ENCODE results near the gene ERCC2. TPM values are rescaled to one million over a fixed set of nuclear protein-coding genes. Genes with fewer than 3 reads are reported as not detected.

ERCC2 gene
- total RNA-seq, 2 experiments from 2014 or later: 27.5 to 30.4 TPM

DNA sequence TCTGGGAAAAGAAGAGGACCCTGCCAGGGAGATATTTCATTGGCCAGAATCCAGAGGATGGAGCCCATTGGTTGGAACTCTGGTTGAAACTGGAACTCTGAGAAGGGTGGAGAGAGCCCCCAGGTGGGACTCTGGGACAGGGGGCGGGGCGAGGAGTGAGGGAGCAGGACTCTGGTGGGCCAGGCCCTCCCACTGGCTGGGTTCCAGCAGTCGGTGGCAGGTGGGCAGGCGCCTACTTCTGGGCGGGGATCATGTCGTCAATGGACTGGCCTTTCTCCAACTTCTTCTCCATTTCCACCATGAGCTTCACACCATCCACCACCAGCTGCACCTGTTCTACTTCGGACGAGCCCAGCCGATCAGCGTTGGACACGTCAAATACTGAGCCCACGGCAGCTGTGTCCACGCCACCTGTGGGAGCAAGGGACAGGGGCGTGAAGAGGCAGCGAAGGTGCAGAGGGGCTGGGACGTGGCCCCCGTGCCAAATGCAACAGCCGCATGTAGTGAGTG is 63.8 kb downstream of the ERCC2 start:
- CTCF ChIA-PET: no interaction called here
- H3K27ac Mint-ChIP-seq: no peak overlapping the region
- DNase-seq (no peak), ATAC-seq (no peak)
- no peaks in the 10 kb centered on the region for H3K4me1 Mint-ChIP-seq
- POLR2A ChIA-PET: no interaction called here
- no peaks in the 10 kb centered on the region for H3K27me3 Mint-ChIP-seq
- H3K36me3 Mint-ChIP-seq (ENCODE audit: low read depth): no peaks in the 10 kb centered on the region
- H3K9me3 Mint-ChIP-seq (ENCODE audit: low read depth): no peaks in the 10 kb centered on the region
- intact Hi-C loops (cut with DNase I, micrococcal nuclease): no loop called here
- no peak overlapping the region for H3K4me3 Mint-ChIP-seq

GRCh38 chr19:45306040-45306439 is 64.3 kb downstream of the ERCC2 start:
- Mint-ChIP-seq H3K4me1 (no peaks in the 10 kb centered on the region), H3K27ac (no peak overlapping the region), H3K27me3 (no peaks in the 10 kb centered on the region), H3K4me3 (no peak overlapping the region), H3K36me3 (ENCODE audit: low read depth) (no peaks in the 10 kb centered on the region), H3K9me3 (ENCODE audit: low read depth) (no peaks in the 10 kb centered on the region)
- ATAC-seq (no peak), DNase-seq (no peak)
- intact Hi-C loops (cut with DNase I, micrococcal nuclease): no loop called here
- ChIA-PET CTCF (no interaction called here), POLR2A (no interaction called here)

DNA sequence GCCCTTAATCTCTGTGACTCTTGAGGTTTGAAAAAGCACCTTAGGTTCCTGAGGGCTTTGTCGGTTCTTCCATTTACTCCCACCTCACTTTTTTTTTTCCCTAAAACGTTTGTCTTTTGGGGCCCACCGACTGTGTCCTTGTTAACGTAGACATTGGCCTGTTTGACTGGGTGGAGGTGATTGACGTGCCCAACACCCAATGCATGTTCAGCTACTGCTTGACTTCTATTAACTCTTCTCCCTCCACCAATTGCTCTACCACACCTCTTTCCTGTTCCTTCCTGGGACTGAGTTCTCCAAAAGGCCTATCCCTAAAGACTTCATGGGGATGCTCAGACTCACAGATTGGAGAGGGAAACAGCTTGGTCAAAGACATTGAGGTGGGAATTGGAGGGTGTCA is 65.0 kb downstream of the ERCC2 start:
- intact Hi-C loops (cut with DNase I, micrococcal nuclease): no loop called here
- ChIA-PET CTCF (interaction anchor here (0.6 kb wide), 2 partner anchors 65 to 299 kb away, joined by 3 to 4 read pairs; no protein-coding TSS in a partner anchor), POLR2A (no interaction called here)
- H3K36me3 Mint-ChIP-seq (ENCODE audit: low read depth): no peaks in the 10 kb centered on the region
- H3K4me3 Mint-ChIP-seq: no peak overlapping the region
- H3K4me1 Mint-ChIP-seq: no peaks in the 10 kb centered on the region
- H3K9me3 Mint-ChIP-seq (ENCODE audit: low read depth): no peaks in the 10 kb centered on the region
- no peak for ATAC-seq
- H3K27ac Mint-ChIP-seq: no peak overlapping the region
- DNase-seq: no peak
- H3K27me3 Mint-ChIP-seq: no peaks in the 10 kb centered on the region

GRCh38 chr19:45305007-45305406 is 65.4 kb downstream of the ERCC2 start:
- Mint-ChIP-seq H3K4me1 (no peaks in the 10 kb centered on the region), H3K27me3 (no peaks in the 10 kb centered on the region), H3K9me3 (ENCODE audit: low read depth) (no peaks in the 10 kb centered on the region), H3K36me3 (ENCODE audit: low read depth) (peaks cover 1% of the 10 kb centered on the region), H3K27ac (no peak overlapping the region), H3K4me3 (no peak overlapping the region)
- CTCF ChIA-PET: interaction anchor here (0.6 kb wide), 1 partner anchor 299 kb away, joined by 3 read pairs; no protein-coding TSS in a partner anchor
- POLR2A ChIA-PET: no interaction called here
- no peak for DNase-seq
- ATAC-seq: no peak
- intact Hi-C loops (cut with DNase I, micrococcal nuclease): no loop called here

GRCh38 chr19:45304141-45304926 is 66.0 kb downstream of the ERCC2 start:
- no peak overlapping the region for H3K27ac Mint-ChIP-seq
- no peak for ATAC-seq
- H3K9me3 Mint-ChIP-seq (ENCODE audit: low read depth): no peaks in the 10 kb centered on the region
- ChIA-PET CTCF (interaction anchor here (0.9 kb wide), 1 partner anchor 81 kb away, joined by 3 read pairs; no protein-coding TSS in a partner anchor), POLR2A (no interaction called here)
- intact Hi-C loops (cut with DNase I, micrococcal nuclease): no loop called here
- H3K4me1 Mint-ChIP-seq: no peaks in the 10 kb centered on the region
- H3K36me3 Mint-ChIP-seq (ENCODE audit: low read depth): peaks cover 4% of the 10 kb centered on the region
- no peak overlapping the region for H3K4me3 Mint-ChIP-seq
- no peak for DNase-seq
- H3K27me3 Mint-ChIP-seq: no peaks in the 10 kb centered on the region

GRCh38 chr19:45303269-45304060 is 66.9 kb downstream of the ERCC2 start:
- Mint-ChIP-seq H3K27ac (no peak overlapping the region), H3K36me3 (ENCODE audit: low read depth) (peaks cover 5% of the 10 kb centered on the region), H3K4me3 (no peak overlapping the region), H3K27me3 (no peaks in the 10 kb centered on the region), H3K9me3 (ENCODE audit: low read depth) (no peaks in the 10 kb centered on the region), H3K4me1 (no peaks in the 10 kb centered on the region)
- DNase-seq (no peak), ATAC-seq (no peak)
- intact Hi-C loops (cut with DNase I, micrococcal nuclease): no loop called here
- ChIA-PET POLR2A (no interaction called here), CTCF (interaction anchor here (0.9 kb wide), 1 partner anchor 80 kb away, joined by 3 read pairs; no protein-coding TSS in a partner anchor)

DNA sequence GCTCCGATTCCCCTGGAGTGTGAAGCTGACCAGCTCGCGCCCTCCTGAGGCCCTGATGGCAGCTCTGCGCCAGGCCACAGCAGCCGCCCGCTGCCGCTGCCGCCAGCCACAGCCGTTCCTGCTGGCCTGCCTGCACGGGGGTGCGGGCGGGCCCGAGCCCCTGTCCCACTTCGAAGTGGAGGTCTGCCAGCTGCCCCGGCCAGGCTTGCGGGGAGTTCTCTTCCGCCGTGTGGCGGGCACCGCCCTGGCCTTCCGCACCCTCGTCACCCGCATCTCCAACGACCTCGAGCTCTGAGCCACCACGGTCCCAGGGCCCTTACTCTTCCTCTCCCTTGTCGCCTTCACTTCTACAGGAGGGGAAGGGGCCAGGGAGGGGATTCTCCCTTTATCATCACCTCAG is 68.0 kb downstream of the ERCC2 start:
- Mint-ChIP-seq H3K4me1 (no peaks in the 10 kb centered on the region), H3K36me3 (ENCODE audit: low read depth) (peaks cover 5% of the 10 kb centered on the region), H3K27ac (no peak overlapping the region), H3K9me3 (ENCODE audit: low read depth) (no peaks in the 10 kb centered on the region), H3K4me3 (no peak overlapping the region), H3K27me3 (no peaks in the 10 kb centered on the region)
- CTCF ChIA-PET: no interaction called here
- POLR2A ChIA-PET: no interaction called here
- intact Hi-C loops (cut with DNase I, micrococcal nuclease): no loop called here
- ATAC-seq: no peak
- DNase-seq: no peak

Other genes starting within 250 kb of the ERCC2 start
- gene NKPD1, start 209.6 kb downstream of the ERCC2 start, total RNA-seq: under 1 TPM; 0.09 to 0.11 TPM
- 10 to 100 TPM; 18.3 to 25.1 TPM for gene TRAPPC6A, start 192.3 kb downstream of the ERCC2 start, total RNA-seq
- gene BLOC1S3, start 191.8 kb downstream of the ERCC2 start, total RNA-seq: 10 to 100 TPM; 10.7 to 11.2 TPM
- not detected for gene EXOC3L2, start 125.2 kb downstream of the ERCC2 start, total RNA-seq
- 10 to 100 TPM; 19.1 to 19.6 TPM for gene MARK4, start 119.3 kb downstream of the ERCC2 start, total RNA-seq
- gene CKM, start 47.7 kb downstream of the ERCC2 start, total RNA-seq: not detected
- gene KLC3, start 29.8 kb downstream of the ERCC2 start, total RNA-seq: under 1 TPM; 0.11 to 0.14 TPM
- 10 to 100 TPM; 15.2 to 17.8 TPM for gene PPP1R13L, start 34.5 kb upstream of the ERCC2 start, total RNA-seq
- 10 to 100 TPM; 15.8 to 18.4 TPM for gene POLR1G, start 36.1 kb upstream of the ERCC2 start, total RNA-seq
- 10 to 100 TPM; 58.1 to 71.8 TPM for gene ERCC1, start 53.3 kb upstream of the ERCC2 start, total RNA-seq
- gene FOSB, start 97.4 kb upstream of the ERCC2 start, total RNA-seq: 1 to 10 TPM; 7.3 to 7.7 TPM
- gene RTN2, start 126.5 kb upstream of the ERCC2 start, total RNA-seq: 1 to 10 TPM; 2.0 to 3.2 TPM
- gene PPM1N, start 127.9 kb upstream of the ERCC2 start, total RNA-seq: 1 to 10 TPM; 2.8 to 3.1 TPM
- 100 to 1,000 TPM; 152 to 153 TPM for gene VASP, start 136.9 kb upstream of the ERCC2 start, total RNA-seq
- 10 to 100 TPM; 13.8 to 14.4 TPM for gene OPA3, start 214.2 kb upstream of the ERCC2 start, total RNA-seq
- not detected for gene GPR4, start 231.6 kb upstream of the ERCC2 start, total RNA-seq

All from activated CD4-positive, alpha-beta T cell treated with anti-CD3 and anti-CD28 coated beads for 36 hours (primary cell).